Measurements from ENCODE around the gene PPIE.

Gene PPIE

GRCh38 chr1:39700348-39700747 lies 38.3 kb upstream of the PPIE start:
- no peaks in the 10 kb centered on the region for H3K27me3 ChIP-seq (ENCODE audit: low read depth, low read length)
- H4K20me1 ChIP-seq (ENCODE audit: insufficient read depth, low read length), result no peaks in the 10 kb centered on the region

DNA sequence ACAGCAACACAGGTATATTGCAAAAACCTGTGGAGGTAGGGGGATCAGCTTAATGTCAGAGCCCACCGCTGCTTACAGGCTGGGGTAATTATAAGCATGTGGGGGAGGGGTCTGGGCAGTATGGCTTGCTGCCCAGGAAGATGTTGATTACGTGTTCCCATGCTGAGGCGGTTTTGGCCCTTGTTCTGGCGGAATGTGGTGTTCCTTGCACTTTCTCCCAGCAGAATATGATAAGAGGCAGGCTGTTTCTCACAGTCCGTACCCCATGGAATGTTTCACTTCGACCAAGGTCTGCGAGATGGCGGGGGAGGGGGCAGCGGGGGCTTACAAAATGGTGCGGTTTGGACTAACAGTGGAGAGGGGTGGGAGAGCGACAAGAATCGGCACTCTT lies 37.6 kb upstream of the PPIE start:
- Histone ChIP-seq H3K4me3 (ENCODE audit: low read length) (no peak overlapping the region), H3K27me3 (ENCODE audit: low read depth, low read length) (no peaks in the 10 kb centered on the region)

More at GRCh38 chr1:39700348-39700747, 38.3 kb upstream of the PPIE start:
- H3K4me2 ChIP-seq (ENCODE audit: low read length), result no peak overlapping the region
- no peaks in the 10 kb centered on the region for H3K4me1 ChIP-seq (ENCODE audit: low read length)
- H3K9me3 ChIP-seq (ENCODE audit: insufficient read depth, low read length), result no peaks in the 10 kb centered on the region
- H3K27ac ChIP-seq (ENCODE audit: low read length), result no peak overlapping the region
- no peak for TF ChIP-seq EZH2phosphoT487 (IDR thresholded peaks at IDR 0.05; ENCODE audit: low read depth)
- TF ChIP-seq, protein P1, sequence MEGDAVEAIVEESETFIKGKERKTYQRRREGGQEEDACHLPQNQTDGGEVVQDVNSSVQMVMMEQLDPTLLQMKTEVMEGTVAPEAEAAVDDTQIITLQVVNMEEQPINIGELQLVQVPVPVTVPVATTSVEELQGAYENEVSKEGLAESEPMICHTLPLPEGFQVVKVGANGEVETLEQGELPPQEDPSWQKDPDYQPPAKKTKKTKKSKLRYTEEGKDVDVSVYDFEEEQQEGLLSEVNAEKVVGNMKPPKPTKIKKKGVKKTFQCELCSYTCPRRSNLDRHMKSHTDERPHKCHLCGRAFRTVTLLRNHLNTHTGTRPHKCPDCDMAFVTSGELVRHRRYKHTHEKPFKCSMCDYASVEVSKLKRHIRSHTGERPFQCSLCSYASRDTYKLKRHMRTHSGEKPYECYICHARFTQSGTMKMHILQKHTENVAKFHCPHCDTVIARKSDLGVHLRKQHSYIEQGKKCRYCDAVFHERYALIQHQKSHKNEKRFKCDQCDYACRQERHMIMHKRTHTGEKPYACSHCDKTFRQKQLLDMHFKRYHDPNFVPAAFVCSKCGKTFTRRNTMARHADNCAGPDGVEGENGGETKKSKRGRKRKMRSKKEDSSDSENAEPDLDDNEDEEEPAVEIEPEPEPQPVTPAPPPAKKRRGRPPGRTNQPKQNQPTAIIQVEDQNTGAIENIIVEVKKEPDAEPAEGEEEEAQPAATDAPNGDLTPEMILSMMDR (IDR thresholded peaks at IDR 0.05; ENCODE audit: low read depth, low read length), result no peak
- H3K4me3 ChIP-seq (ENCODE audit: low read length), result no peak overlapping the region
- H3K36me3 ChIP-seq (replicated peaks; ENCODE audit: low read depth, low read length), result no peaks in the 10 kb centered on the region
- no peak overlapping the region for H3K9ac ChIP-seq (ENCODE audit: low read length)
- no peak overlapping the region for H2AFZ ChIP-seq (ENCODE audit: low read depth, low read length)
- H3K79me2 ChIP-seq (ENCODE audit: low read length), result no peaks in the 10 kb centered on the region

GRCh38 chr1:39704757-39705156 lies 33.9 kb upstream of the PPIE start:
- no peak overlapping the region for H3K4me2 ChIP-seq (ENCODE audit: low read length)
- H3K4me3 ChIP-seq (ENCODE audit: low read length), result no peak overlapping the region
- H3K4me1 ChIP-seq (ENCODE audit: low read length), result no peaks in the 10 kb centered on the region
- no peak overlapping the region for H3K9ac ChIP-seq (ENCODE audit: low read length)
- H3K27me3 ChIP-seq (ENCODE audit: low read depth, low read length), result no peaks in the 10 kb centered on the region
- H3K27ac ChIP-seq (ENCODE audit: low read length), result no peak overlapping the region
- H2AFZ ChIP-seq (ENCODE audit: low read depth, low read length), result no peak overlapping the region
- TF ChIP-seq EZH2phosphoT487 (IDR thresholded peaks at IDR 0.05; ENCODE audit: low read depth), result no peak
- TF ChIP-seq, protein P1 (IDR thresholded peaks at IDR 0.05; ENCODE audit: low read depth, low read length), result no peak
- no peaks in the 10 kb centered on the region for H4K20me1 ChIP-seq (ENCODE audit: insufficient read depth, low read length)
- no peaks in the 10 kb centered on the region for H3K36me3 ChIP-seq (replicated peaks; ENCODE audit: low read depth, low read length)
- no peaks in the 10 kb centered on the region for H3K79me2 ChIP-seq (ENCODE audit: low read length)
- H3K9me3 ChIP-seq (ENCODE audit: insufficient read depth, low read length), result no peaks in the 10 kb centered on the region

More for the DNA sequence above, 37.6 kb upstream of the PPIE start:
- H3K4me1 ChIP-seq (ENCODE audit: low read length), result no peaks in the 10 kb centered on the region
- H3K4me2 ChIP-seq (ENCODE audit: low read length), result no peak overlapping the region
- no peaks in the 10 kb centered on the region for H4K20me1 ChIP-seq (ENCODE audit: insufficient read depth, low read length)
- no peak overlapping the region for H3K27ac ChIP-seq (ENCODE audit: low read length)
- H2AFZ ChIP-seq (ENCODE audit: low read depth, low read length), result no peak overlapping the region
- no peaks in the 10 kb centered on the region for H3K36me3 ChIP-seq (replicated peaks; ENCODE audit: low read depth, low read length)
- TF ChIP-seq, protein P1 (IDR thresholded peaks at IDR 0.05; ENCODE audit: low read depth, low read length), result no peak
- no peak for TF ChIP-seq EZH2phosphoT487 (IDR thresholded peaks at IDR 0.05; ENCODE audit: low read depth)
- no peaks in the 10 kb centered on the region for H3K9me3 ChIP-seq (ENCODE audit: insufficient read depth, low read length)
- no peak overlapping the region for H3K9ac ChIP-seq (ENCODE audit: low read length)
- H3K79me2 ChIP-seq (ENCODE audit: low read length), result no peaks in the 10 kb centered on the region

- no peaks in the 10 kb centered on the region for H3K36me3 ChIP-seq (replicated peaks; ENCODE audit: low read depth, low read length)
- H4K20me1 ChIP-seq (ENCODE audit: insufficient read depth, low read length), result no peaks in the 10 kb centered on the region
- H3K79me2 ChIP-seq (ENCODE audit: low read length), result no peaks in the 10 kb centered on the region
- H3K27me3 ChIP-seq (ENCODE audit: low read depth, low read length), result no peaks in the 10 kb centered on the region
- no peak overlapping the region for H3K27ac ChIP-seq (ENCODE audit: low read length)
- TF ChIP-seq, protein P1 (IDR thresholded peaks at IDR 0.05; ENCODE audit: low read depth, low read length), result no peak
- TF ChIP-seq EZH2phosphoT487 (IDR thresholded peaks at IDR 0.05; ENCODE audit: low read depth), result no peak
- no peak overlapping the region for H2AFZ ChIP-seq (ENCODE audit: low read depth, low read length)
- H3K9ac ChIP-seq (ENCODE audit: low read length), result no peak overlapping the region
- H3K4me2 ChIP-seq (ENCODE audit: low read length), result no peak overlapping the region
- H3K4me1 ChIP-seq (ENCODE audit: low read length), result no peaks in the 10 kb centered on the region
- no peak overlapping the region for H3K4me3 ChIP-seq (ENCODE audit: low read length)
- no peaks in the 10 kb centered on the region for H3K9me3 ChIP-seq (ENCODE audit: insufficient read depth, low read length)
These were observed 31.2 kb upstream of the PPIE start for GRCh38 chr1:39707506-39707905.
